Naive thymus-derived CD4-positive, alpha-beta T cell (primary cell): ENCODE data around the gene PRDM2. TPM values are rescaled to one million over a fixed set of nuclear protein-coding genes. Genes with fewer than 3 reads are reported as not detected.

ENCODE experiments used
- ATAC-seq: fragments of 150-1000 bp; cut with Tn5 transposase; 2 replicates; pipeline ENCODE4 v1.10.0; 2021; ENCODE audit warnings: mild to moderate bottlenecking, moderate library complexity
- CTCF ChIA-PET: fragments of 350-600 bp; sonication (Branson Sonifier 250); formaldehyde crosslinking; loops from one replicate; lab custom pipeline; 2021; ENCODE audit warnings: antibody characterized with exemption; lab: Charles Lee
- POLR2A ChIA-PET: fragments of 350-600 bp; sonication (Branson Sonifier 250); formaldehyde crosslinking; loops from one replicate; lab custom pipeline; 2021; ENCODE audit warnings: antibody characterized with exemption, inconsistent platforms; lab: Charles Lee
- DNase-seq, 9 donors: peaks; one replicate each; pipeline versions ENCODE4 v3.0.0 to v3.0.0-alpha.2; 2020 to 2022; ENCODE audit warnings: mixed read lengths in 1 of 9
- H3K27ac ChIP-seq: one replicate; pipeline ENCODE4 v1.7.0; 2013; ENCODE audit warnings: mild to moderate bottlenecking, low read depth, low read length, moderate library complexity
- H3K27me3 ChIP-seq, 2 donors: one replicate each; pipeline ENCODE4 v1.7.0; 2013; ENCODE audit warnings: low read length in 2 of 2, mild to moderate bottlenecking in 2 of 2, moderate library complexity in 2 of 2; ENCODE audit not compliant: control insufficient read depth in 2 of 2, insufficient read depth in 2 of 2
- H3K36me3 ChIP-seq, 3 experiments: 1 replicate in 2 of 3; 2 replicates in 1 of 3; pipeline ENCODE4 v1.7.0; 2013; ENCODE audit warnings: low read length in 3 of 3, mild to moderate bottlenecking in 3 of 3, moderate library complexity in 1 of 3; ENCODE audit not compliant: insufficient read depth in 3 of 3, control insufficient read depth in 2 of 3
- H3K4me1 ChIP-seq, 2 donors: one replicate each; pipeline ENCODE4 v1.7.0; 2013; ENCODE audit warnings: low read length in 2 of 2, mild to moderate bottlenecking in 2 of 2, moderate library complexity in 1 of 2; ENCODE audit not compliant: control insufficient read depth in 2 of 2, insufficient read depth in 2 of 2
- H3K4me3 ChIP-seq: 2 replicates; pipeline ENCODE4 v1.7.0; 2013; ENCODE audit warnings: mild to moderate bottlenecking, low read length
- H3K9me3 ChIP-seq, 3 experiments: 1 replicate in 2 of 3; 2 replicates in 1 of 3; pipeline ENCODE4 v1.7.0; 2013; ENCODE audit warnings: low read length in 3 of 3; ENCODE audit not compliant: control insufficient read depth in 2 of 3
- H3K27ac Mint-ChIP-seq, 9 donors: one replicate each; pipeline ENCODE4 v1.8.0; 2020 to 2022; ENCODE audit warnings: mixed read lengths in 9 of 9, mild to moderate bottlenecking in 8 of 9, moderate library complexity in 5 of 9, inconsistent platforms in 2 of 9
- H3K27me3 Mint-ChIP-seq, 5 donors: one replicate each; pipeline ENCODE4 v1.8.0; 2021 to 2022; ENCODE audit warnings: mixed read lengths in 5 of 5, mild to moderate bottlenecking in 1 of 5
- H3K36me3 Mint-ChIP-seq, 5 donors: one replicate each; pipeline ENCODE4 v1.8.0; 2020 to 2022; ENCODE audit warnings: mixed read lengths in 5 of 5, mild to moderate bottlenecking in 3 of 5, inconsistent platforms in 1 of 5
- H3K4me1 Mint-ChIP-seq, 7 donors: one replicate each; pipeline ENCODE4 v1.8.0; 2020 to 2022; ENCODE audit warnings: mixed read lengths in 7 of 7, mild to moderate bottlenecking in 3 of 7, inconsistent platforms in 1 of 7
- H3K4me3 Mint-ChIP-seq, 10 donors: one replicate each; pipeline ENCODE4 v1.8.0; 2020 to 2022; ENCODE audit warnings: mild to moderate bottlenecking in 10 of 10, mixed read lengths in 10 of 10, moderate library complexity in 6 of 10, inconsistent platforms in 2 of 10
- H3K9me3 Mint-ChIP-seq, 11 donors: one replicate each; pipeline ENCODE4 v1.8.0; 2020 to 2022; ENCODE audit warnings: mixed read lengths in 11 of 11, mild to moderate bottlenecking in 4 of 11, inconsistent platforms in 1 of 11, moderate library complexity in 1 of 11
- intact Hi-C, 2 donors: fragments of 100-400 bp; cut with micrococcal nuclease; formaldehyde crosslinking; loops; one replicate each; pipeline ENCODE4 v1.15.1; 2023
- polyA plus RNA-seq, 2 donors: library from polyadenylated mRNA; unstranded; fragments of 300-500 nt; fragmentation: Illumina TruSeq; gene quantifications; one replicate each; pipeline ENCODE4 v1.2.3, GENCODE V29; 2021
- total RNA-seq, 6 experiments: library from RNA in 5 of 6; stranded (reverse) in 5 of 6; gene quantifications; 1 replicate in 5 of 6; 2 replicates in 1 of 6; pipeline ENCODE4 v1.2.3 and lab custom pipeline; 2021 to 2026

Gene PRDM2
- total and polyA plus RNA-seq, 7 experiments from 2014 or later: 16.3 to 142 (median 114) TPM

DNA sequence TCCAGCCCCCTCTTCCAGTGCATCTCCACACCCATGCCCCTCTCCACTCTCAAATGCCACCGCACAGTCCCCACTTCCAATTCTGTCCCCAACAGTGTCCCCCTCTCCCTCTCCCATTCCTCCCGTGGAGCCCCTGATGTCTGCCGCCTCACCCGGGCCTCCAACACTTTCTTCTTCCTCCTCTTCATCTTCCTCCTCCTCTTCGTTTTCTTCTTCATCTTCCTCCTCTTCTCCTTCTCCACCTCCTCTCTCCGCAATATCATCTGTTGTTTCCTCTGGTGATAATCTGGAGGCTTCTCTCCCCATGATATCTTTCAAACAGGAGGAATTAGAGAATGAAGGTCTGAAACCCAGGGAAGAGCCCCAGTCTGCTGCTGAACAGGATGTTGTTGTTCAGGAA lies 80.8 kb downstream of the PRDM2 start:
- H3K4me1 Mint-ChIP-seq: peaks cover 31 to 73% (median 66%) of the 10 kb centered on the region in 7 donors
- peaks cover 0 to 61% (median 30%) of the 10 kb centered on the region in 5 donors for H3K36me3 Mint-ChIP-seq

DNA sequence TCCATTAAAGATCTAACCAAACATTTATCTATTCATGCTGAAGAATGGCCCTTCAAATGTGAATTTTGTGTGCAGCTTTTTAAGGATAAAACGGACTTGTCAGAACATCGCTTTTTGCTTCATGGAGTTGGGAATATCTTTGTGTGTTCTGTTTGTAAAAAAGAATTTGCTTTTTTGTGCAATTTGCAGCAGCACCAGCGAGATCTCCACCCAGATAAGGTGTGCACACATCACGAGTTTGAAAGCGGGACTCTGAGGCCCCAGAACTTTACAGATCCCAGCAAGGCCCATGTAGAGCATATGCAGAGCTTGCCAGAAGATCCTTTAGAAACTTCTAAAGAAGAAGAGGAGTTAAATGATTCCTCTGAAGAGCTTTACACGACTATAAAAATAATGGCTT lies 81.2 kb downstream of the PRDM2 start:
- Histone ChIP-seq H3K4me1 (no peaks in the 10 kb centered on the region), H3K9me3 (no peaks in the 10 kb centered on the region), H3K27ac (no peak overlapping the region), H3K36me3 (peaks cover under 1 to 100% (median 33%) of the 10 kb centered on the region in 3 experiments), H3K27me3 (no peaks in the 10 kb centered on the region), H3K4me3 (no peak overlapping the region)
- no peak for ATAC-seq
- peak overlapping the region in 8 of 9 donors; percentile 27 to 83 (median 62) for H3K27ac Mint-ChIP-seq
- H3K27me3 Mint-ChIP-seq: no peaks in the 10 kb centered on the region
- DNase-seq: no peak
- no peak overlapping the region for H3K4me3 Mint-ChIP-seq
- ChIA-PET POLR2A (interaction anchor here (1.0 kb wide), 1 partner anchor 26 kb away, joined by 4 read pairs; no protein-coding TSS in a partner anchor), CTCF (no interaction called here)
- intact Hi-C loops: no loop called here
- peaks cover 33 to 75% (median 69%) of the 10 kb centered on the region in 7 donors for H3K4me1 Mint-ChIP-seq
- no peaks in the 10 kb centered on the region for H3K9me3 Mint-ChIP-seq
- peaks cover 0 to 64% (median 32%) of the 10 kb centered on the region in 5 donors for H3K36me3 Mint-ChIP-seq

More for the DNA sequence above, 80.8 kb downstream of the PRDM2 start:
- POLR2A ChIA-PET: interaction anchor here (1.0 kb wide), 1 partner anchor 26 kb away, joined by 4 read pairs; no protein-coding TSS in a partner anchor
- peak overlapping the region in 2 of 10 donors; percentile 13 to 42 for H3K4me3 Mint-ChIP-seq
- intact Hi-C loops: no loop called here
- ATAC-seq (no peak), DNase-seq (no peak)
- H3K4me1 ChIP-seq: no peaks in the 10 kb centered on the region
- H3K27me3 Mint-ChIP-seq: no peaks in the 10 kb centered on the region
- H3K9me3 ChIP-seq: no peaks in the 10 kb centered on the region
- no peaks in the 10 kb centered on the region for H3K27me3 ChIP-seq
- peak overlapping the region in 6 of 9 donors; percentile 27 to 76 (median 48) for H3K27ac Mint-ChIP-seq
- CTCF ChIA-PET: no interaction called here
- no peaks in the 10 kb centered on the region for H3K9me3 Mint-ChIP-seq
- no peak overlapping the region for H3K27ac ChIP-seq
- no peak overlapping the region for H3K4me3 ChIP-seq
- peaks cover 5 to 100% (median 38%) of the 10 kb centered on the region in 3 experiments for H3K36me3 ChIP-seq

DNA sequence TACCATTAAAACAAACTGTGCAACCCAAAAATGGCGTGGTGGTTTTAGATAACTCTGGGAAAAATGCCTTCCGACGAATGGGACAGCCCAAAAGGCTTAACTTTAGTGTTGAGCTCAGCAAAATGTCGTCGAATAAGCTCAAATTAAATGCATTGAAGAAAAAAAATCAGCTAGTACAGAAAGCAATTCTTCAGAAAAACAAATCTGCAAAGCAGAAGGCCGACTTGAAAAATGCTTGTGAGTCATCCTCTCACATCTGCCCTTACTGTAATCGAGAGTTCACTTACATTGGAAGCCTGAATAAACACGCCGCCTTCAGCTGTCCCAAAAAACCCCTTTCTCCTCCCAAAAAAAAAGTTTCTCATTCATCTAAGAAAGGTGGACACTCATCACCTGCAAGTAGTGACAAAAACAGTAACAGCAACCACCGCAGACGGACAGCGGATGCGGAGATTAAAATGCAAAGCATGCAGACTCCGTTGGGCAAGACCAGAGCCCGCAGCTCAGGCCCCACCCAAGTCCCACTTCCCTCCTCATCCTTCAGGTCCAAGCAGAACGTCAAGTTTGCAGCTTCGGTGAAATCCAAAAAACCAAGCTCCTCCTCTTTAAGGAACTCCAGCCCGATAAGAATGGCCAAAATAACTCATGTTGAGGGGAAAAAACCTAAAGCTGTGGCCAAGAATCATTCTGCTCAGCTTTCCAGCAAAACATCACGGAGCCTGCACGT lies 82.1 kb downstream of the PRDM2 start:
- Mint-ChIP-seq H3K4me3 (no peak overlapping the region), H3K36me3 (peaks cover 0 to 70% (median 37%) of the 10 kb centered on the region in 5 donors), H3K9me3 (no peaks in the 10 kb centered on the region), H3K4me1 (peaks cover 36 to 81% (median 74%) of the 10 kb centered on the region in 7 donors), H3K27me3 (no peaks in the 10 kb centered on the region), H3K27ac (peak overlapping the region in 8 of 9 donors; percentile 34 to 83 (median 67))
- ChIA-PET POLR2A (no interaction called here), CTCF (interaction anchor here (1.2 kb wide), 1 partner anchor 119 kb away, joined by 3 read pairs; no protein-coding TSS in a partner anchor)
- ATAC-seq: no peak
- Histone ChIP-seq H3K9me3 (no peaks in the 10 kb centered on the region), H3K4me3 (no peak overlapping the region), H3K36me3 (peaks cover 0 to 100% (median 27%) of the 10 kb centered on the region in 3 experiments), H3K27me3 (no peaks in the 10 kb centered on the region), H3K4me1 (no peaks in the 10 kb centered on the region), H3K27ac (no peak overlapping the region)
- intact Hi-C loops: no loop called here
- DNase-seq: no peak

DNA sequence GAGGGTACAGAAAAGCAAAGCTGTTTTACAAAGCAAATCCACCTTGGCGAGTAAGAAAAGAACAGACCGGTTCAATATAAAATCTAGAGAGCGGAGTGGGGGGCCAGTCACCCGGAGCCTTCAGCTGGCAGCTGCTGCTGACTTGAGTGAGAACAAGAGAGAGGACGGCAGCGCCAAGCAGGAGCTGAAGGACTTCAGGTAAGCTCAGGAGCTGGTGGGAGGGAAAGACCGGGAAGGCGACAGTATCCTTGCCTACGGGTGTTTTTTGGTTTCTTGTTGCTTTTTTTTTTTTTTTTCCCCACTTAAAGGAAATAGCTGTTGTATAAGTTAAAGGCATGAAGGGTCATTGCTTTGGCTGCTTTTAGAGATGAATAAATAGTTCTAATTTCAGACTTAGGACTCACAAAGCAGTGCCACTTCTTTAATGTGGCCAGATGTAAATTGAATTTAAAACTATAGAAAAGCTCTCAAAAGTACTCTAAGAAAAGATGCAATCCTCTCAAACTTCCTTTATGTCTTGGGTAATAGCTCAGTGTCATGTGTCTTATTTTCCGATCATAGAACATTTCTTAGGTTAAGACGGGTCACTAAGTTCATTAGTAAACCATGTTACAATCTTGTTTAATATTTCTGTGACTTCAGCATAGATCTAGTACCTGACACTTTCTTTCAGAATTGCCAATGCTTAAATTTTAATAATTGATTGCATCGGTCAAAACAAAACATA lies 82.8 kb downstream of the PRDM2 start:
- Histone ChIP-seq H3K9me3 (no peaks in the 10 kb centered on the region), H3K4me1 (no peaks in the 10 kb centered on the region), H3K27me3 (no peaks in the 10 kb centered on the region), H3K36me3 (peaks cover 0 to 94% (median 20%) of the 10 kb centered on the region in 3 experiments), H3K27ac (no peak overlapping the region), H3K4me3 (no peak overlapping the region)
- intact Hi-C loops: no loop called here
- Mint-ChIP-seq H3K4me1 (peaks cover 36 to 82% (median 78%) of the 10 kb centered on the region in 7 donors), H3K4me3 (peak overlapping the region in 1 of 10 donors; percentile 6), H3K27me3 (no peaks in the 10 kb centered on the region), H3K27ac (peak overlapping the region in 8 of 9 donors; percentile 34 to 77 (median 62)), H3K36me3 (peaks cover 0 to 70% (median 38%) of the 10 kb centered on the region in 5 donors), H3K9me3 (no peaks in the 10 kb centered on the region)
- ChIA-PET CTCF (interaction anchor here (1.2 kb wide), 1 partner anchor 120 kb away, joined by 3 read pairs; no protein-coding TSS in a partner anchor), POLR2A (no interaction called here)
- no peak for DNase-seq
- no peak for ATAC-seq

DNA sequence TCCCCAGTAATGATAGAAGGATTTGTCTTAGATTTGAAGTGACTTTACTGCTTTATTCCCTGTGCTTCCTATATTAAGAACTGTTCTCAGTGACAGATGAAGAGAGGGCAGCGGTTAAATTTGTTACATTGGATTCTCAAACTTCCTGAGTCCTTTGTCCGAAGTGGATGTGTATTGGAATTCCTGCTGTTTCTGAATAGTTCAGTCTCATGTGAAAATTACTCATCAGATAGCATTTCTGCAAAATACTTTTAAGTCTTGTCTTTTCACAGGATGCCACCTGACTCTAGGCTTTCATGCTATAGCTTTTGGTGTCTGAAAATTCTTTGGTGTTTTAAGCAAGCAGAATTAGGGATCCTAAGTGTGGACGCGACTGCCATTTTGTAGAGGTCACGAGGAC lies 83.6 kb downstream of the PRDM2 start:
- Histone ChIP-seq H3K4me1 (no peaks in the 10 kb centered on the region), H3K36me3 (peaks cover 0 to 86% (median 20%) of the 10 kb centered on the region in 3 experiments), H3K27ac (no peak overlapping the region), H3K9me3 (no peaks in the 10 kb centered on the region), H3K27me3 (no peaks in the 10 kb centered on the region), H3K4me3 (no peak overlapping the region)
- CTCF ChIA-PET: no interaction called here
- peaks cover 0 to 70% (median 32%) of the 10 kb centered on the region in 5 donors for H3K36me3 Mint-ChIP-seq
- H3K4me1 Mint-ChIP-seq: peaks cover 41 to 84% (median 82%) of the 10 kb centered on the region in 7 donors
- no peaks in the 10 kb centered on the region for H3K9me3 Mint-ChIP-seq
- H3K4me3 Mint-ChIP-seq: peak overlapping the region in 2 of 10 donors; percentile 3 to 5
- POLR2A ChIA-PET: interaction anchor here (0.8 kb wide), 1 partner anchor 52 kb away, joined by 4 read pairs; no protein-coding TSS in a partner anchor
- H3K27ac Mint-ChIP-seq: peak overlapping the region in 6 of 9 donors; percentile 18 to 73 (median 40)
- H3K27me3 Mint-ChIP-seq: no peaks in the 10 kb centered on the region
- intact Hi-C loops: no loop called here
- ATAC-seq (no peak), DNase-seq (no peak)

DNA sequence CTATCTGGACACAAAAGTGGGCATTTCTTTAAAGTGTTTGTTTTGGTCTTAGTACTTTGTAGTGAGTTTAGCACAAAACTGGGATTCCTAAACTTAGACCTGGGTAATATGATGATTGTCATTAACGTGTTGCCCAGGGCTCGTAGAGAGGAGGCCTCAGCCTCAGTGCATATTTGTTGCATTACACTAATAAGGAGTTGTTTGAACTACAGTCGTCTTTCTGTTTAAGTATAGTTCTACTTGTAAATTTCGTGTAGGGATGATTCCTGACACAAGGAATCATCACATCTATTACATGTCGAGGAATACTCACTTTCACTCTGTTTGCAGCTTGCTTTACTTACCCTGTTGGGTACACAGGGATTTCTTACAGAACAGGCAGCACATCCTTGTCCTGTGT lies 85.0 kb downstream of the PRDM2 start:
- H3K36me3 Mint-ChIP-seq: peaks cover 0 to 67% (median 26%) of the 10 kb centered on the region in 5 donors
- DNase-seq (no peak), ATAC-seq (no peak)
- no peaks in the 10 kb centered on the region for H3K9me3 Mint-ChIP-seq
- no peaks in the 10 kb centered on the region for H3K4me1 ChIP-seq
- ChIA-PET CTCF (interaction anchor here (0.9 kb wide), 1 partner anchor 10 kb away, joined by 3 read pairs; no protein-coding TSS in a partner anchor), POLR2A (no interaction called here)
- H3K4me3 ChIP-seq: no peak overlapping the region
- peak overlapping the region in 1 of 9 donors; percentile 38 for H3K27ac Mint-ChIP-seq
- H3K4me1 Mint-ChIP-seq: peaks cover 37 to 84% (median 80%) of the 10 kb centered on the region in 7 donors
- H3K27me3 Mint-ChIP-seq: no peaks in the 10 kb centered on the region
- no peak overlapping the region for H3K4me3 Mint-ChIP-seq
- H3K9me3 ChIP-seq: no peaks in the 10 kb centered on the region
- H3K36me3 ChIP-seq: peaks cover 0 to 77% (median 20%) of the 10 kb centered on the region in 3 experiments
- intact Hi-C loops: no loop called here
- no peak overlapping the region for H3K27ac ChIP-seq
- no peaks in the 10 kb centered on the region for H3K27me3 ChIP-seq
